A549 (cell line): ENCODE results near the gene RAMACL.

ENCODE experiments used
- CTCF ChIP-seq: fragments of >200 bp; sonication (Bioruptor Twin); formaldehyde crosslinking; IDR thresholded peaks from 3 replicates; pipeline ENCODE4 v1.5.1; 2016
- EP300 ChIP-seq, 2 experiments: fragments of >200 bp; sonication (Bioruptor Twin); formaldehyde crosslinking; IDR thresholded peaks; 2 replicates in 1 of 2; 3 replicates in 1 of 2; pipeline ENCODE4 v1.6.1; 2016 to 2017
- HDAC2 ChIP-seq: fragments of 200-600 bp; sonication (generic); IDR thresholded peaks from 2 replicates; pipeline ENCODE4 v1.6.1; 2016
- HOXB5 ChIP-seq: fragments of 250-450 bp; sonication (Bioruptor Pico); IDR thresholded peaks from 2 replicates; pipeline ENCODE4 v1.5.0; 2020; ENCODE audit warnings: mild to moderate bottlenecking, moderate library complexity
- MAX ChIP-seq: IDR thresholded peaks from 2 replicates; pipeline ENCODE4 v1.6.1; 2012
- MAZ ChIP-seq: fragments of 150-350 bp; IDR thresholded peaks from 2 replicates; pipeline ENCODE4 v1.6.1; 2014; ENCODE audit warnings: antibody characterized with exemption, low read depth, low read length, borderline replicate concordance
- NFE2L2 ChIP-seq: fragments of 150-350 bp; conservative IDR thresholded peaks from 2 replicates; pipeline ENCODE4 v1.6.1; 2014; ENCODE audit warnings: low read length
- PHF8 ChIP-seq: fragments of 200-600 bp; sonication (generic); IDR thresholded peaks from 2 replicates; pipeline ENCODE4 v1.6.1; 2016; ENCODE audit warnings: low read depth, mild to moderate bottlenecking, antibody characterized with exemption, moderate library complexity, borderline replicate concordance
- POLR2A ChIP-seq: IDR thresholded peaks from 2 replicates; pipeline ENCODE4 v1.6.1; 2012; ENCODE audit warnings: mild to moderate bottlenecking, low read length
- RAD21 ChIP-seq, 2 experiments: fragments of >200 bp in 1 of 2; sonication (Bioruptor Twin) in 1 of 2; formaldehyde crosslinking in 1 of 2; IDR thresholded peaks in 1 of 2; conservative IDR thresholded peaks in 1 of 2; 2 replicates in 1 of 2; 3 replicates in 1 of 2; pipeline ENCODE4 v1.6.1; 2012 to 2018; ENCODE audit warnings: inconsistent platforms in 1 of 2
- SMC3 ChIP-seq: fragments of >200 bp; sonication (Bioruptor Twin); formaldehyde crosslinking; IDR thresholded peaks from 3 replicates; pipeline ENCODE4 v1.6.1; 2018; ENCODE audit warnings: inconsistent platforms
- TF ChIP-seq, protein P1 (sequence below): fragments of 450-650 bp; IDR thresholded peaks from 2 replicates; pipeline ENCODE4 v1.6.1; 2014; ENCODE audit warnings: antibody characterized with exemption

DNA sequence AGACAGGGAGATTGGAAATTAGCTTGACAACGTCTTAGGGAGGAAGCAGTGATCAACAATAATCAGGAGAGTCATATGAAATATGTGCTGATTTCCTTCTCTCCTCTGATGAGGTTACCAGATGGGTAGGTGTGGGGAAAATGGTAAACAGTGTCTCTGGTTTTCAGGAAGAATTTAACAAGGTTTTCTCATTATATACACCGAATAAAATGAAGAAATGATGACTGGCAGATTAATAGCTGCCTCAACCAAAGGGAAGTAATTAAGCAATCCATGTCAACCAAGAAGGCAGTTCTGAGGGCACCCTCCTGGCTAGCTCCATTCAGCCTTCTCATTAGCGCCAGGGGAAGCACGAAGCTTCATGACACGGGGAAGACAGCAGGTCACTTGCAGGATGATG lies 12.7 kb upstream of the RAMACL start:
- TF ChIP-seq PHF8, result no peak
- no peak for TF ChIP-seq MAZ
- no peak for TF ChIP-seq CTCF
- TF ChIP-seq MAX, result no peak
- TF ChIP-seq HOXB5 (CRISPR knock-in tag), result no peak
- TF ChIP-seq EP300 (IDR thresholded peaks at IDR 0.05), result no peak
- no peak for TF ChIP-seq NFE2L2
- no peak for TF ChIP-seq HDAC2
- TF ChIP-seq SMC3, result no peak
- TF ChIP-seq, protein P1, sequence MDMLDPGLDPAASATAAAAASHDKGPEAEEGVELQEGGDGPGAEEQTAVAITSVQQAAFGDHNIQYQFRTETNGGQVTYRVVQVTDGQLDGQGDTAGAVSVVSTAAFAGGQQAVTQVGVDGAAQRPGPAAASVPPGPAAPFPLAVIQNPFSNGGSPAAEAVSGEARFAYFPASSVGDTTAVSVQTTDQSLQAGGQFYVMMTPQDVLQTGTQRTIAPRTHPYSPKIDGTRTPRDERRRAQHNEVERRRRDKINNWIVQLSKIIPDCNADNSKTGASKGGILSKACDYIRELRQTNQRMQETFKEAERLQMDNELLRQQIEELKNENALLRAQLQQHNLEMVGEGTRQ, result no peak
- no peak for TF ChIP-seq RAD21 (conservative IDR thresholded peaks at IDR 0.05 in 1 of 2, IDR thresholded peaks at IDR 0.05 in 1 of 2)
- no peak for TF ChIP-seq POLR2A
